Measurements from ENCODE around the gene MAN1A1.

The MAN1A1 gene

GRCh38 chr6:119138906-119139541, 210.5 kb downstream of the MAN1A1 start:
- no peak for TF ChIP-seq CTCF (IDR thresholded peaks at IDR 0.05; ENCODE audit: borderline replicate concordance, control extremely low read depth, extremely low read depth, insufficient read depth, missing control alignments)
- in situ Hi-C loops (cut with MboI; ENCODE audit: low sequenced_read_pairs, unreplicated experiment): loop anchor here (25.0 kb wide), 2 partner anchors 598 to 848 kb away; no protein-coding TSS in a partner anchor
- peak; percentile 31 for DNase-seq (ENCODE audit: low spot score)

- DNase-seq (ENCODE audit: low spot score): no peak
- in situ Hi-C loops (cut with MboI; ENCODE audit: low sequenced_read_pairs, unreplicated experiment): loop anchor here (25.0 kb wide), 2 partner anchors 600 to 850 kb away; no protein-coding TSS in a partner anchor
- no peak for TF ChIP-seq CTCF (IDR thresholded peaks at IDR 0.05; ENCODE audit: borderline replicate concordance, control extremely low read depth, extremely low read depth, insufficient read depth, missing control alignments)
Observed at GRCh38 chr6:119137194-119138072, 212.1 kb downstream of the MAN1A1 start.

- TF ChIP-seq CTCF (IDR thresholded peaks at IDR 0.05; ENCODE audit: borderline replicate concordance, control extremely low read depth, extremely low read depth, insufficient read depth, missing control alignments): no peak
- in situ Hi-C loops (cut with MboI; ENCODE audit: low sequenced_read_pairs, unreplicated experiment): loop anchor here (25.0 kb wide), 2 partner anchors 603 to 853 kb away; no protein-coding TSS in a partner anchor
- no peak for DNase-seq (ENCODE audit: low spot score)
Observed at GRCh38 chr6:119134752-119135151, 214.8 kb downstream of the MAN1A1 start.

DNA sequence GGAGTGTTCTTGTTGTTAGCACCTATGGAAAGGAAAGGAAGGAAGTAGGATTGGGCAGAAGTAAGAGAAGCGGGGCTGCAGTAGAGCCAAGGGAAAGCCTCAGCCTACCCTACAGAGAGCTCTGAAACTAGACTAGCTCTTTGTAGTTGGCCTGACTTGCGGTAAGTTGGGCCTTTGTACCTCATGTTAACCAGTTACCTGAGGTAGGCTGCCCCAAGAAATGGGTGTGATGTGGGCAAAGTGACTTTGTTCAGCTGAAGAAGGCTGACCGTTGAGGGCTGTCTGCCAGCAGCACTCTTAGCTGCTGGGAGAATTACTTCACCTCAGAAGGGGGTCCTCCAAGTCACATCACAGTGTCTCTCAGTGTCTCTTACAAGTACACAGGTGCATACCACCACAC, 216.2 kb downstream of the MAN1A1 start:
- no peak for DNase-seq (ENCODE audit: low spot score)
- in situ Hi-C loops (cut with MboI; ENCODE audit: low sequenced_read_pairs, unreplicated experiment): loop anchor here (25.0 kb wide), 2 partner anchors 604 to 854 kb away; no protein-coding TSS in a partner anchor
- TF ChIP-seq CTCF (IDR thresholded peaks at IDR 0.05; ENCODE audit: borderline replicate concordance, control extremely low read depth, extremely low read depth, insufficient read depth, missing control alignments): no peak

- in situ Hi-C loops (cut with MboI; ENCODE audit: low sequenced_read_pairs, unreplicated experiment): loop anchor here (25.0 kb wide), 2 partner anchors 605 to 855 kb away; no protein-coding TSS in a partner anchor
- TF ChIP-seq CTCF (IDR thresholded peaks at IDR 0.05; ENCODE audit: borderline replicate concordance, control extremely low read depth, extremely low read depth, insufficient read depth, missing control alignments): no peak
- DNase-seq (ENCODE audit: low spot score): no peak
Observed at GRCh38 chr6:119132261-119132981, 217.1 kb downstream of the MAN1A1 start.

- TF ChIP-seq CTCF (IDR thresholded peaks at IDR 0.05; ENCODE audit: borderline replicate concordance, control extremely low read depth, extremely low read depth, insufficient read depth, missing control alignments): no peak
- in situ Hi-C loops (cut with MboI; ENCODE audit: low sequenced_read_pairs, unreplicated experiment): loop anchor here (25.0 kb wide), 2 partner anchors 607 to 857 kb away; no protein-coding TSS in a partner anchor
- no peak for DNase-seq (ENCODE audit: low spot score)
Observed at GRCh38 chr6:119129968-119130484, 219.5 kb downstream of the MAN1A1 start.

Measured in GM13976 (cell line).